Astrocyte of the cerebellum (primary cell): ENCODE data around the gene NPAS2.

Experiments
- DNase-seq: peaks from one replicate; pipeline ENCODE4 v3.0.0-alpha.2; 2011; ENCODE audit warnings: low read depth
- H3K4me3 ChIP-seq: 2 replicates; pipeline ENCODE4 v1.5.1; 2011; ENCODE audit warnings: mild to moderate bottlenecking, low read depth, low read length, moderate library complexity
- in situ Hi-C: cut with HindIII; loops from 2 replicates; pipeline ENCODE4 v1.10.0; 2017; ENCODE audit warnings: low sequenced_read_pairs
- TF ChIP-seq, protein P1 (sequence below): IDR thresholded peaks from 2 replicates; pipeline ENCODE4 v1.5.1; 2012; ENCODE audit warnings: low read length, low read depth, moderate library complexity, mild to moderate bottlenecking; ENCODE audit errors: missing control alignments

The NPAS2 gene

DNA sequence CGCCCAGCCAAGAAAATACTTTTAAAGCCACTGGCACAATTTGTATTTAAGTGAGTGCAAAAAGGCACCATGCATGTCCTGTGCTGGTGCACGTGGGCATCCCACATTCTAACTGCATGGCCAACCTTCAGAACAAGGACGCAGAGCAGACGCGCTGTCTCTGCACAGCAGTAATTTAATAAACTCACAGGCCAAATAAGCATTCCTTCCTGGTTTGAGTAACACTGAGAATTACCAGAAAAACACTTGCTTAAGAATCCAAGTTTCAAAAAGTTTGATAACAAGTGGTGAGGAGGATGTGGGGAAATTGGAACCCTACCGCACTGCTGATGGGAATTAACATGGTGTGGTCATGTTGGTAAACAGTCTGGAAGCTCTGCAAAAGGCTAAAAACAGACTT lies 220.8 kb downstream of the NPAS2 start:
- H3K4me3 ChIP-seq: no peak overlapping the region
- in situ Hi-C loops: no loop called here
- DNase-seq: no peak
- TF ChIP-seq, protein P1, sequence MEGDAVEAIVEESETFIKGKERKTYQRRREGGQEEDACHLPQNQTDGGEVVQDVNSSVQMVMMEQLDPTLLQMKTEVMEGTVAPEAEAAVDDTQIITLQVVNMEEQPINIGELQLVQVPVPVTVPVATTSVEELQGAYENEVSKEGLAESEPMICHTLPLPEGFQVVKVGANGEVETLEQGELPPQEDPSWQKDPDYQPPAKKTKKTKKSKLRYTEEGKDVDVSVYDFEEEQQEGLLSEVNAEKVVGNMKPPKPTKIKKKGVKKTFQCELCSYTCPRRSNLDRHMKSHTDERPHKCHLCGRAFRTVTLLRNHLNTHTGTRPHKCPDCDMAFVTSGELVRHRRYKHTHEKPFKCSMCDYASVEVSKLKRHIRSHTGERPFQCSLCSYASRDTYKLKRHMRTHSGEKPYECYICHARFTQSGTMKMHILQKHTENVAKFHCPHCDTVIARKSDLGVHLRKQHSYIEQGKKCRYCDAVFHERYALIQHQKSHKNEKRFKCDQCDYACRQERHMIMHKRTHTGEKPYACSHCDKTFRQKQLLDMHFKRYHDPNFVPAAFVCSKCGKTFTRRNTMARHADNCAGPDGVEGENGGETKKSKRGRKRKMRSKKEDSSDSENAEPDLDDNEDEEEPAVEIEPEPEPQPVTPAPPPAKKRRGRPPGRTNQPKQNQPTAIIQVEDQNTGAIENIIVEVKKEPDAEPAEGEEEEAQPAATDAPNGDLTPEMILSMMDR: no peak

DNA sequence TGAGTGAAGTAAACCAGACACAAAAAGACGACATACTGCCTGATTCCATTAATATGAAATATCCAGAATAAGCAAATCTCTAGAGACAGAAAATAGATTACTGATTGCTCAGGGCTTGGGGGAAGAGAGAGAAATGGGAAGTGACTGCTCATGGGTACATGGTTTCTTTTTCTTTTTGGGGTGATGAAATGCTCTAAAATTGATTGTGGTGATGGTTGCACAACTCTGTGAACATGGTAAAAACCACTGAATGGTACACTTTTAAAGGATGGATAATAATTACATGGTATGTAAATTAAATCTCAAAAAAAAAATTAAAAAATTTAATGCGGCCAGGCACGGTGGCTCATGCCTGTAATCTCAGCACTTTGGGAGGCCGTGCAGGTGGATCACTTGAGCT lies 221.5 kb downstream of the NPAS2 start:
- TF ChIP-seq, protein P1: no peak
- H3K4me3 ChIP-seq: no peak overlapping the region
- DNase-seq: no peak
- in situ Hi-C loops: no loop called here

DNA sequence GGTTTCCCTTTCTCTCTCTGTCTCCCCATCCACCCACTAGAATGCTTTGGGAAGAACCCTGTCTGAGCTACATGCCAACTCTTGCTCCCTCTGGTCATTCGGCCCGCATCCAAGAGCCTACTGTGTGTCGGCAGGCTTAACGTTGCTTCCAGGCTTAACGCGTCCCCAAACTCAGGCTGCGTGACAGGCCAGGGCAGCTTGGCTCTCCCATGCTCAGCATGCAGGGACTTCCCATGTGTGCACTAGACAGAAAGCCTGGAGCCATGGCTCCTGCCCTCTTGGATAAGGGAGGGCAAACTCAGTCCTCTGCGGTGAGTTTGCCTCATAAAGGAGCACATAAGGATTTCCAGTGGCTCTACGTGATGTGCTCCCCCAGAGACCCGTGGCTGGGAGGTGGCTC lies 225.4 kb downstream of the NPAS2 start:
- TF ChIP-seq, protein P1: no peak
- H3K4me3 ChIP-seq: no peak overlapping the region
- in situ Hi-C loops: no loop called here
- no peak for DNase-seq
